ENCODE data around the gene DHX35.

DNA sequence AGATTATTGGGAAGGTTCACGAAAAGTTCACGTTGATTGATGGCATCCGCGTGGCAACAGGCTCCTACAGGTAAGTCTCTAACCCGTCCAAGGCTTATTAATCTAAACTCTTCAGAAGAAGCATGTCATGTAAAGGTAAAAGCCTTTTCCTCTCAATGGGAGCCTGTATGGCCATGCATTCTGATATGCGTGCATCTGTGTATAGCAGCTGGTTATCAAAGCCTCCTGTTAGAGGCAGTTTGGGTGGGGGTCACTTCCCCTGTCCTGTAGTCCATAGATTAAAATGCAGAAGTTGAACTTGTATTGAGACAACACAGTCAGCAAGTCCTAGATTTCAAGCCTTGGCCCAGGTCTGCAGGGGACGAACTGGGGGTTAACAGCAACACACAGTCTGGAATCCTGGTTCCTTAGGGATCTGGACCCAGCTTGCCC lies 14.2 kb upstream of the DHX35 start:
- TF ChIP-seq CTCF (conservative IDR thresholded peaks at IDR 0.05; ENCODE audit: low read length), result no peak
- no peak for TF ChIP-seq EZH2phosphoT487 (IDR thresholded peaks at IDR 0.05; ENCODE audit: borderline replicate concordance)

All from Loucy (cell line).